Stomach smooth muscle (tissue), 2 donors: ENCODE results near the gene SPOP.

Experiments
- H3K27ac ChIP-seq: one replicate; pipeline ENCODE4 v1.7.0; 2013; ENCODE audit warnings: mild to moderate bottlenecking, low read length, inconsistent platforms
- H3K27me3 ChIP-seq, 2 donors: one replicate each; pipeline ENCODE4 v1.7.0; 2013; ENCODE audit warnings: low read length in 2 of 2; ENCODE audit not compliant: insufficient read depth in 2 of 2, control insufficient read depth in 1 of 2
- H3K36me3 ChIP-seq, 2 donors: one replicate each; pipeline ENCODE4 v1.7.0; 2013; ENCODE audit warnings: low read length in 2 of 2; ENCODE audit not compliant: control insufficient read depth in 2 of 2, insufficient read depth in 2 of 2
- H3K4me1 ChIP-seq: one replicate; pipeline ENCODE4 v1.7.0; 2013; ENCODE audit warnings: low read length; ENCODE audit not compliant: control insufficient read depth, insufficient read depth
- H3K4me3 ChIP-seq, 2 donors: one replicate each; pipeline ENCODE4 v1.7.0; 2013; ENCODE audit warnings: low read length in 2 of 2
- H3K9ac ChIP-seq, 2 donors: one replicate each; pipeline ENCODE4 v1.7.0; 2013; ENCODE audit warnings: low read length in 2 of 2, mild to moderate bottlenecking in 1 of 2
- H3K9me3 ChIP-seq, 2 donors: one replicate each; pipeline ENCODE4 v1.7.0; 2013; ENCODE audit warnings: low read length in 2 of 2; ENCODE audit not compliant: control insufficient read depth in 2 of 2
- donor health status: healthy.
- donor health status: Pancreatic carcinoma.

SPOP gene

GRCh38 chr17:49598918-49599317 is 79.0 kb downstream of the SPOP start:
- H3K4me1 ChIP-seq = peaks cover 20% of the 10 kb centered on the region
- H3K36me3 ChIP-seq = peaks cover 68 to 77% of the 10 kb centered on the region in 2 donors
- no peaks in the 10 kb centered on the region for H3K27me3 ChIP-seq
- H3K9ac ChIP-seq = no peak overlapping the region
- H3K4me3 ChIP-seq = no peak overlapping the region
- H3K9me3 ChIP-seq = no peaks in the 10 kb centered on the region
- peak overlapping the region; percentile 49 for H3K27ac ChIP-seq

- Histone ChIP-seq H3K27ac (peak overlapping the region; percentile 49), H3K4me1 (peaks cover 20% of the 10 kb centered on the region), H3K9ac (peak overlapping the region; percentile 13 to 35), H3K4me3 (no peak overlapping the region), H3K36me3 (peaks cover 65 to 69% of the 10 kb centered on the region in 2 donors), H3K9me3 (no peaks in the 10 kb centered on the region), H3K27me3 (no peaks in the 10 kb centered on the region)
Measured at GRCh38 chr17:49597928-49598655, 79.8 kb downstream of the SPOP start.

GRCh38 chr17:49597436-49597835 is 80.5 kb downstream of the SPOP start:
- no peaks in the 10 kb centered on the region for H3K9me3 ChIP-seq
- H3K27me3 ChIP-seq = no peaks in the 10 kb centered on the region
- H3K9ac ChIP-seq = peak overlapping the region in 1 of 2 donors; percentile 35
- H3K4me3 ChIP-seq = no peak overlapping the region
- H3K4me1 ChIP-seq = peaks cover 18% of the 10 kb centered on the region
- peaks cover 66 to 69% of the 10 kb centered on the region in 2 donors for H3K36me3 ChIP-seq
- H3K27ac ChIP-seq = peak overlapping the region; percentile 49

- no peaks in the 10 kb centered on the region for H3K9me3 ChIP-seq
- H3K27me3 ChIP-seq = no peaks in the 10 kb centered on the region
- no peak overlapping the region for H3K4me3 ChIP-seq
- no peak overlapping the region for H3K9ac ChIP-seq
- H3K4me1 ChIP-seq = peaks cover 11% of the 10 kb centered on the region
- peak overlapping the region; percentile 7 for H3K27ac ChIP-seq
- peaks cover 64 to 66% of the 10 kb centered on the region in 2 donors for H3K36me3 ChIP-seq
Measured at GRCh38 chr17:49596613-49597244, 81.2 kb downstream of the SPOP start.

GRCh38 chr17:49595980-49596379 is 81.9 kb downstream of the SPOP start:
- peaks cover 60% of the 10 kb centered on the region in 2 donors for H3K36me3 ChIP-seq
- no peak overlapping the region for H3K4me3 ChIP-seq
- H3K27ac ChIP-seq = no peak overlapping the region
- no peaks in the 10 kb centered on the region for H3K27me3 ChIP-seq
- peaks cover 10% of the 10 kb centered on the region for H3K4me1 ChIP-seq
- H3K9ac ChIP-seq = no peak overlapping the region
- H3K9me3 ChIP-seq = no peaks in the 10 kb centered on the region

- Histone ChIP-seq H3K36me3 (peaks cover 58 to 59% of the 10 kb centered on the region in 2 donors), H3K4me1 (peaks cover 10% of the 10 kb centered on the region), H3K9ac (no peak overlapping the region), H3K27me3 (no peaks in the 10 kb centered on the region), H3K27ac (no peak overlapping the region), H3K4me3 (no peak overlapping the region), H3K9me3 (no peaks in the 10 kb centered on the region)
Measured at GRCh38 chr17:49595328-49595727, 82.6 kb downstream of the SPOP start.

- H3K27me3 ChIP-seq = no peaks in the 10 kb centered on the region
- no peaks in the 10 kb centered on the region for H3K4me1 ChIP-seq
- H3K36me3 ChIP-seq = peaks cover 31 to 35% of the 10 kb centered on the region in 2 donors
- peak overlapping the region; percentile 4 for H3K27ac ChIP-seq
- H3K9me3 ChIP-seq = no peaks in the 10 kb centered on the region
- no peak overlapping the region for H3K4me3 ChIP-seq
- H3K9ac ChIP-seq = no peak overlapping the region
Measured at GRCh38 chr17:49592263-49592662, 85.6 kb downstream of the SPOP start.

- Histone ChIP-seq H3K4me3 (no peak overlapping the region), H3K36me3 (peaks cover 21 to 23% of the 10 kb centered on the region in 2 donors), H3K4me1 (no peaks in the 10 kb centered on the region), H3K9ac (no peak overlapping the region), H3K9me3 (no peaks in the 10 kb centered on the region), H3K27me3 (no peaks in the 10 kb centered on the region), H3K27ac (no peak overlapping the region)
Measured at GRCh38 chr17:49590874-49591273, 87.0 kb downstream of the SPOP start.

- Histone ChIP-seq H3K4me1 (no peaks in the 10 kb centered on the region), H3K27ac (no peak overlapping the region)
Measured at GRCh38 chr17:49589577-49589927, 88.3 kb downstream of the SPOP start.

GRCh38 chr17:49588726-49589576 is 88.9 kb downstream of the SPOP start:
- no peak overlapping the region for H3K27ac ChIP-seq
- no peak overlapping the region for H3K9ac ChIP-seq
- H3K36me3 ChIP-seq = peaks cover 12 to 15% of the 10 kb centered on the region in 2 donors
- no peaks in the 10 kb centered on the region for H3K9me3 ChIP-seq
- H3K4me3 ChIP-seq = no peak overlapping the region
- H3K4me1 ChIP-seq = no peaks in the 10 kb centered on the region
- no peaks in the 10 kb centered on the region for H3K27me3 ChIP-seq

More at GRCh38 chr17:49589577-49589927, 88.3 kb downstream of the SPOP start:
- Histone ChIP-seq H3K9ac (no peak overlapping the region), H3K4me3 (no peak overlapping the region), H3K36me3 (peaks cover 15 to 18% of the 10 kb centered on the region in 2 donors), H3K9me3 (no peaks in the 10 kb centered on the region), H3K27me3 (no peaks in the 10 kb centered on the region)
